SK-N-SH (cell line): ENCODE measurements around the gene DUSP2. TPM values are rescaled to one million over a fixed set of nuclear protein-coding genes. Genes with fewer than 3 reads are reported as not detected.

Experiments
- CTCF ChIA-PET: fragments of 300-600, 350-600 bp; formaldehyde crosslinking; extraction: SDS; loops from one replicate; lab custom pipeline; 2021; lab: Yijun Ruan, JAX
- POLR2A ChIA-PET: fragments of 350-600 bp; sonication (Branson Sonifier 250); formaldehyde crosslinking; extraction: SDS; loops from one replicate; lab custom pipeline; 2020; ENCODE audit warnings: antibody characterized with exemption, inconsistent platforms; lab: Yijun Ruan, JAX
- DNase-seq: peaks from one replicate; pipeline ENCODE4 v3.0.0; 2012
- H2AFZ ChIP-seq: fragments of 200-600 bp; sonication (generic); 2 replicates; pipeline ENCODE4 v1.8.1; 2016; ENCODE audit warnings: antibody characterized with exemption, mild to moderate bottlenecking, low read depth
- H3F3A ChIP-seq: fragments of 200-600 bp; sonication (generic); replicated peaks from 2 replicates; pipeline ENCODE3; 2016; ENCODE audit warnings: antibody characterized with exemption, mild to moderate bottlenecking; ENCODE audit not compliant: insufficient read depth
- H3K27ac ChIP-seq, 2 experiments: fragments of 200-500 bp in 1 of 2; fragments of 200-600 bp in 1 of 2; sonication (Bioruptor generic) in 1 of 2; sonication (generic), shearing (Covaris generic) in 1 of 2; 2 replicates each; pipeline versions ENCODE4 v1.5.1 to v1.6.1; 2014 to 2016; ENCODE audit warnings: low read depth in 2 of 2, inconsistent platforms in 1 of 2, low read length in 1 of 2, mild to moderate bottlenecking in 1 of 2, mixed read lengths in 1 of 2
- H3K27me3 ChIP-seq: fragments of 200-600 bp; sonication (generic), shearing (Covaris generic); 2 replicates; pipeline ENCODE4 v1.6.1; 2016; ENCODE audit warnings: mixed run types; ENCODE audit not compliant: insufficient read depth
- H3K36me3 ChIP-seq, 2 experiments: fragments of 200-500 bp in 1 of 2; fragments of 200-600 bp in 1 of 2; sonication (Bioruptor generic) in 1 of 2; sonication (generic) in 1 of 2; replicated peaks in 1 of 2; 2 replicates each; pipeline versions ENCODE3 to v1.5.1; 2014 to 2016; ENCODE audit warnings: low read length in 1 of 2, mild to moderate bottlenecking in 1 of 2; ENCODE audit not compliant: insufficient read depth in 2 of 2, control insufficient read depth in 1 of 2
- H3K4me1 ChIP-seq, 2 experiments: fragments of 200-500 bp in 1 of 2; fragments of 200-600 bp in 1 of 2; sonication (Bioruptor generic) in 1 of 2; sonication (generic), shearing (Covaris generic) in 1 of 2; 2 replicates each; pipeline versions ENCODE4 v1.5.1 to v1.6.1; 2014 to 2016; ENCODE audit warnings: low read depth in 1 of 2, low read length in 1 of 2, mixed run types in 1 of 2; ENCODE audit not compliant: insufficient read depth in 2 of 2, control insufficient read depth in 1 of 2
- H3K4me2 ChIP-seq: fragments of 200-600 bp; sonication (generic), shearing (Covaris generic); 2 replicates; pipeline ENCODE4 v1.6.1; 2017; ENCODE audit warnings: mixed run types
- H3K4me3 ChIP-seq, 2 experiments: fragments of 200-500 bp in 1 of 2; fragments of 200-600 bp in 1 of 2; sonication (Bioruptor generic) in 1 of 2; sonication (generic), shearing (Covaris generic) in 1 of 2; 2 replicates each; pipeline versions ENCODE4 v1.5.1 to v1.8.1; 2014 to 2016; ENCODE audit warnings: low read depth in 2 of 2, inconsistent platforms in 1 of 2, low read length in 1 of 2, mild to moderate bottlenecking in 1 of 2, mixed read lengths in 1 of 2, moderate library complexity in 1 of 2
- H3K79me2 ChIP-seq: fragments of 200-600 bp; sonication (generic); 2 replicates; pipeline ENCODE4 v1.8.1; 2017; ENCODE audit warnings: mild to moderate bottlenecking; ENCODE audit not compliant: insufficient read depth
- H3K9ac ChIP-seq: fragments of 200-600 bp; sonication (generic); 2 replicates; pipeline ENCODE4 v1.6.1; 2017; ENCODE audit warnings: mixed run types
- H3K9me2 ChIP-seq: fragments of 200-600 bp; sonication (generic); 2 replicates; pipeline ENCODE4 v1.6.1; 2017; ENCODE audit warnings: mixed run types
- H3K9me3 ChIP-seq: fragments of 200-600 bp; sonication (generic); 2 replicates; pipeline ENCODE4 v1.6.1; 2017; ENCODE audit warnings: mixed run types, mild to moderate bottlenecking, moderate library complexity
- H4K20me1 ChIP-seq: fragments of 200-600 bp; sonication (generic); 2 replicates; pipeline ENCODE4 v1.6.1; 2017; ENCODE audit warnings: mild to moderate bottlenecking, mixed run types; ENCODE audit not compliant: insufficient read depth
- CHD2 ChIP-seq: fragments of 150-350 bp; IDR thresholded peaks from 2 replicates; pipeline ENCODE4 v1.6.1; 2018; ENCODE audit warnings: low read length; ENCODE audit not compliant: partially characterized antibody
- CTCF ChIP-seq: fragments of 200-600 bp; sonication (generic); IDR thresholded peaks from 2 replicates; pipeline ENCODE4 v1.6.1; 2017; ENCODE audit warnings: antibody characterized with exemption, mild to moderate bottlenecking, moderate library complexity
- ELF1 ChIP-seq: IDR thresholded peaks from 2 replicates; pipeline ENCODE4 v1.4.0; 2012
- EP300 ChIP-seq, 2 experiments: IDR thresholded peaks; 2 replicates each; pipeline versions ENCODE4 v1.4.0 to v1.6.1; 2012; ENCODE audit warnings: borderline replicate concordance in 1 of 2, low read depth in 1 of 2, low read length in 1 of 2
- EZH2phosphoT487 ChIP-seq: fragments of 200-600 bp; sonication (generic); IDR thresholded peaks from 2 replicates; pipeline ENCODE4 v1.6.1; 2017; ENCODE audit warnings: low read depth, mixed run types, mild to moderate bottlenecking, antibody characterized with exemption, moderate library complexity, borderline replicate concordance
- FOXJ3 ChIP-seq: sonication (generic); formaldehyde crosslinking; IDR thresholded peaks from 2 replicates; pipeline ENCODE4 v1.5.1; 2020; ENCODE audit warnings: mild to moderate bottlenecking, missing genetic modification reagents
- GATA2 ChIP-seq: sonication (generic); formaldehyde crosslinking; IDR thresholded peaks from 2 replicates; pipeline ENCODE4 v1.5.0; 2020; ENCODE audit warnings: mild to moderate bottlenecking, missing genetic modification reagents
- NFIC ChIP-seq: IDR thresholded peaks from 2 replicates; pipeline ENCODE4 v1.4.0; 2012; ENCODE audit warnings: borderline replicate concordance
- NRF1 ChIP-seq: IDR thresholded peaks from 2 replicates; pipeline ENCODE4 v1.6.1; 2012; ENCODE audit warnings: low read depth, mild to moderate bottlenecking, low read length
- POLR2AphosphoS5 ChIP-seq: IDR thresholded peaks from 2 replicates; pipeline ENCODE4 v1.6.1; 2012; ENCODE audit warnings: low read depth, low read length
- RAD21 ChIP-seq: IDR thresholded peaks from 2 replicates; pipeline ENCODE4 v1.6.1; 2012; ENCODE audit warnings: mild to moderate bottlenecking, low read length
- SMC3 ChIP-seq: IDR thresholded peaks from 2 replicates; pipeline ENCODE4 v1.6.1; 2012; ENCODE audit warnings: low read depth, low read length, improper control_type of control experiment
- TAF1 ChIP-seq: IDR thresholded peaks from 2 replicates; pipeline ENCODE4 v1.6.1; 2012; ENCODE audit warnings: low read depth, mild to moderate bottlenecking, low read length, moderate library complexity, borderline replicate concordance
- WGBS: methylation state at CpG from one replicate; pipeline ENCODE4 v1.1.6; 2017; ENCODE audit warnings: low lambda C conversion rate; 5-methylcytosine and 5-hydroxymethylcytosine counted together
- polyA plus RNA-seq, 3 experiments: library from polyadenylated mRNA; depleted of rRNA; stranded (reverse); fragments of >200 nt; gene quantifications; 2 replicates each; pipeline ENCODE4 v1.2.3, GENCODE V29; 2012
- TF ChIP-seq, protein P1 (sequence below): fragments of 150-350 bp; IDR thresholded peaks from 2 replicates; pipeline ENCODE4 v1.6.1; 2016; ENCODE audit warnings: mild to moderate bottlenecking, low read depth, low read length
- TF ChIP-seq, protein P2 (sequence below): IDR thresholded peaks from 2 replicates; pipeline ENCODE4 v1.6.1; 2012; ENCODE audit warnings: mild to moderate bottlenecking, low read depth, low read length, moderate library complexity
- TF ChIP-seq, protein P3 (sequence below): IDR thresholded peaks from 2 replicates; pipeline ENCODE4 v1.4.0; 2012; ENCODE audit warnings: low read depth

Gene DUSP2
- polyA plus RNA-seq, 1 of the 3 experiments (the other 2 are of a cell fraction): 0.79 TPM

DNA sequence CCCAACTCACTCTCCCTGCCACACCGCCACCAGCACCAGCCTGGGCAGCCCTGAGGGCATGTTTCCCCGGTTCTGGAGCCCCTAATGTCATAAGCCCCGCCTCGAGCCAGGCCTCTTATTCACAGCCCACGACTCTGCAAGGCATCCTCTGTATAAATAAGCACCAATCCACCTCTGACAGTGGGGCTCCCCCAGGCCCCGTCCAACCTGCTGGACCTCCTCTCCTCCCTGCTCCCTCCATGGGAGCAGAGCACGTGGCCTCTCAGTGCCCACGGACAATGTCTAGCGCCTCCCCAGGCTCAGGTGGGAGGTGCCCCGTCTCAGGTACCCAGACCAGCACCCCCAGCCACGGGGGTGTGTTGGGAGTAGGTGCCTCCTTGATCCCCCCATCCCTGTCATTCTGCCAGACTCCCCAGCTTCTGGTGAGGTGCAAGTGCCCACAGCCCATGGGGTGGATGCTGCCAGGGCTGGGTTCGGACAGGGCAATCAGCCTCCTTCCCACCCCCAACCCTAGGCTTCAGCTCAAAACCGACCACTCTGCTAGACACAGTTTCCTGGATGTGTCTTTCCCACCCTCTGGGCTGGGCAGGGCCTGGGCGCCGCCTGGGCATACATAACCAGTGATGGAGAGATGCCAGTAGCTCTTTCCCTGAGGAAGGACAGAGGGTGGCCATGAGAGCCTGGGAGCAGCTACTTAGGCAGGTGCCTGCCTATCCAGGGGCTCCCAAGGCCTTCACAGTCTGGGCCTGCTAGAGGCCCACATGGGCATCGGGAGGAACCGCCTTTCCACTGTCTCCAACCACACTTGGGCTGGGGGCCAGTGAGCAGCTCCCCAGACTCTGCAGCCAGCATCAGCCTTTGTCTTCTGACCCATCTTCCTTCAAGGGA lies 27.3 kb downstream of the DUSP2 start:
- Histone ChIP-seq H3K27ac (no peak overlapping the region), H3K4me1 (peaks cover 0 to 12% of the 10 kb centered on the region in 2 experiments; a peak in 1 of 4 replicates), H3K9me3 (no peaks in the 10 kb centered on the region), H3K27me3 (no peaks in the 10 kb centered on the region; the same call in 1 of the 2 replicates), H3K9ac (no peak overlapping the region), H3K9me2 (no peaks in the 10 kb centered on the region), H3K4me3 (no peak overlapping the region), H3F3A (no peaks in the 10 kb centered on the region), H2AFZ (no peak overlapping the region), H3K4me2 (no peak overlapping the region; the same call in 1 of the 2 replicates)
- WGBS: 42% methylated on average over 11 of the region's 17 CpGs
- peak; percentile 66 for DNase-seq
- CTCF ChIA-PET: interaction anchor here (0.6 to 8.0 kb wide), 38 partner anchors 8 to 393 kb away, joined by 3 to 101 read pairs (median 7); partner anchors contain the start of genes ANKRD36C, ASTL and DUSP2
- POLR2A ChIA-PET: interaction anchor here (1.0 to 1.5 kb wide), 2 partner anchors 58 to 125 kb away, joined by 3 to 4 read pairs; no protein-coding TSS in a partner anchor
- TF ChIP-seq TAF1 (no peak), POLR2AphosphoS5 (no peak), NRF1 (no peak), ELF1 (no peak), FOXJ3 (no peak), GATA2 (CRISPR knock-in tag) (no peak), EP300 (IDR thresholded peaks at IDR 0.05; ENCODE audit: borderline replicate concordance in 1 of 2, low read depth in 1 of 2, low read length in 1 of 2) (no peak), EZH2phosphoT487 (no peak), CHD2 (no peak)
- TF ChIP-seq, protein P1, sequence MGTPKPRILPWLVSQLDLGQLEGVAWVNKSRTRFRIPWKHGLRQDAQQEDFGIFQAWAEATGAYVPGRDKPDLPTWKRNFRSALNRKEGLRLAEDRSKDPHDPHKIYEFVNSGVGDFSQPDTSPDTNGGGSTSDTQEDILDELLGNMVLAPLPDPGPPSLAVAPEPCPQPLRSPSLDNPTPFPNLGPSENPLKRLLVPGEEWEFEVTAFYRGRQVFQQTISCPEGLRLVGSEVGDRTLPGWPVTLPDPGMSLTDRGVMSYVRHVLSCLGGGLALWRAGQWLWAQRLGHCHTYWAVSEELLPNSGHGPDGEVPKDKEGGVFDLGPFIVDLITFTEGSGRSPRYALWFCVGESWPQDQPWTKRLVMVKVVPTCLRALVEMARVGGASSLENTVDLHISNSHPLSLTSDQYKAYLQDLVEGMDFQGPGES: no peak
- TF ChIP-seq, all 33 proteins: peak for 0
- no peaks in the 10 kb centered on the region for H3K79me2 ChIP-seq
- H3K36me3 ChIP-seq: no peaks in the 10 kb centered on the region
- no peaks in the 10 kb centered on the region for H4K20me1 ChIP-seq

DNA sequence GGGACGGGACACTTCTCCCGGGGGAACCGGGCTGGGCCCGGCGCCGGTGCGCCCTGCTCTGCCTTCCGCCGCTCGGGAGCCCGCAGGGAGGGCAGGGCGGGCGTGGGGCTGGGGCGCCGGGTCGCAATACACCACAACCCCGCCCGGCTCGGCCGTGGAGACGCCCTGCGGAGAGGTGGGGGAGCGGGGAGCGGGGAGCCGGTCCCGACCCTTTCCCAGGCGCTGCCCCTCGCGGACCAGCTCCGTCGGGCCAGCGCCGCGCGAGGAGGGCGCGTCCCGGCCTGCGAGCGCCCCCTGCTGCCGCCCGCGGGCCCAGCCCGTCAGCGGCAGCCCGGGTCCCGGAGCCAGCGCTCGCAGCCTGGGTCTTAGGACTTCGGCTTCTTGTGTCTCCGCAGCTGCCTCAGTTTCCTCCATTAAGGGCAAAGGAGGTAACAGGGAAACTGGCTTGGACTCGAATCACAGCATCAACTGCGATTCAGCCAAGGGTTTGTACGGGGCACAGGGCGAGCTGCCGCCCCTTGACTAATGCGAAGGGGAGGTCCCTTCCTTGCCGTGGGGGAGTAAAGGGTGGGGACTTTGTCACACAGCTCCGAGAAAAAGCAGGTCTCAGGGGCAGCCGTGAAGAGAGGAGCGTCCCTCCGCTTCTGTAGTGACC lies 28.2 kb downstream of the DUSP2 start:
- H3K4me1 ChIP-seq: peaks cover 0 to 12% of the 10 kb centered on the region in 2 experiments; a peak in 1 of 4 replicates
- ChIA-PET CTCF (interaction anchor here (0.6 to 8.0 kb wide), 45 partner anchors 9 to 395 kb away, joined by 3 to 101 read pairs (median 6); partner anchors contain the start of genes ANKRD36C, ASTL and DUSP2), POLR2A (interaction anchor here (1.5 kb wide), 1 partner anchor 124 kb away, joined by 4 read pairs; no protein-coding TSS in a partner anchor)
- TF ChIP-seq SMC3: peak; percentile 93
- peak; percentile 71 for TF ChIP-seq CTCF
- TF ChIP-seq, protein P2, sequence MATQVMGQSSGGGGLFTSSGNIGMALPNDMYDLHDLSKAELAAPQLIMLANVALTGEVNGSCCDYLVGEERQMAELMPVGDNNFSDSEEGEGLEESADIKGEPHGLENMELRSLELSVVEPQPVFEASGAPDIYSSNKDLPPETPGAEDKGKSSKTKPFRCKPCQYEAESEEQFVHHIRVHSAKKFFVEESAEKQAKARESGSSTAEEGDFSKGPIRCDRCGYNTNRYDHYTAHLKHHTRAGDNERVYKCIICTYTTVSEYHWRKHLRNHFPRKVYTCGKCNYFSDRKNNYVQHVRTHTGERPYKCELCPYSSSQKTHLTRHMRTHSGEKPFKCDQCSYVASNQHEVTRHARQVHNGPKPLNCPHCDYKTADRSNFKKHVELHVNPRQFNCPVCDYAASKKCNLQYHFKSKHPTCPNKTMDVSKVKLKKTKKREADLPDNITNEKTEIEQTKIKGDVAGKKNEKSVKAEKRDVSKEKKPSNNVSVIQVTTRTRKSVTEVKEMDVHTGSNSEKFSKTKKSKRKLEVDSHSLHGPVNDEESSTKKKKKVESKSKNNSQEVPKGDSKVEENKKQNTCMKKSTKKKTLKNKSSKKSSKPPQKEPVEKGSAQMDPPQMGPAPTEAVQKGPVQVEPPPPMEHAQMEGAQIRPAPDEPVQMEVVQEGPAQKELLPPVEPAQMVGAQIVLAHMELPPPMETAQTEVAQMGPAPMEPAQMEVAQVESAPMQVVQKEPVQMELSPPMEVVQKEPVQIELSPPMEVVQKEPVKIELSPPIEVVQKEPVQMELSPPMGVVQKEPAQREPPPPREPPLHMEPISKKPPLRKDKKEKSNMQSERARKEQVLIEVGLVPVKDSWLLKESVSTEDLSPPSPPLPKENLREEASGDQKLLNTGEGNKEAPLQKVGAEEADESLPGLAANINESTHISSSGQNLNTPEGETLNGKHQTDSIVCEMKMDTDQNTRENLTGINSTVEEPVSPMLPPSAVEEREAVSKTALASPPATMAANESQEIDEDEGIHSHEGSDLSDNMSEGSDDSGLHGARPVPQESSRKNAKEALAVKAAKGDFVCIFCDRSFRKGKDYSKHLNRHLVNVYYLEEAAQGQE: no peak
- TF ChIP-seq RAD21: peak; percentile 74
- TF ChIP-seq NFIC: no peak
- TF ChIP-seq, protein P3, sequence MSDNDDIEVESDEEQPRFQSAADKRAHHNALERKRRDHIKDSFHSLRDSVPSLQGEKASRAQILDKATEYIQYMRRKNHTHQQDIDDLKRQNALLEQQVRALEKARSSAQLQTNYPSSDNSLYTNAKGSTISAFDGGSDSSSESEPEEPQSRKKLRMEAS: no peak
- H3K9ac ChIP-seq: no peak overlapping the region
- no peaks in the 10 kb centered on the region for H4K20me1 ChIP-seq
- H3K27ac ChIP-seq: no peak overlapping the region
- peak overlapping the region; percentile 78 for H3K4me2 ChIP-seq
- peak; percentile 97 for DNase-seq
- H2AFZ ChIP-seq: peak overlapping the region; percentile 59; the same call in 1 of the 2 replicates
- no peaks in the 10 kb centered on the region for H3K36me3 ChIP-seq
- H3K9me2 ChIP-seq: no peaks in the 10 kb centered on the region
- no peaks in the 10 kb centered on the region for H3F3A ChIP-seq
- WGBS: 8% methylated on average over 13 of the region's 62 CpGs
- H3K27me3 ChIP-seq: no peaks in the 10 kb centered on the region; the same call in 1 of the 2 replicates
- H3K4me3 ChIP-seq: peak overlapping the region; percentile 44 to 54; a peak in 3 of 4 replicates
- no peaks in the 10 kb centered on the region for H3K79me2 ChIP-seq
- H3K9me3 ChIP-seq: no peaks in the 10 kb centered on the region
